Endothelial cell of hepatic sinusoid (primary cell): ENCODE measurements around the gene PPP3CA.

Experiments used
- in situ Hi-C: cut with HindIII; loops from 2 replicates; pipeline ENCODE4 v1.10.0; 2017; ENCODE audit warnings: low sequenced_read_pairs

The PPP3CA gene

DNA sequence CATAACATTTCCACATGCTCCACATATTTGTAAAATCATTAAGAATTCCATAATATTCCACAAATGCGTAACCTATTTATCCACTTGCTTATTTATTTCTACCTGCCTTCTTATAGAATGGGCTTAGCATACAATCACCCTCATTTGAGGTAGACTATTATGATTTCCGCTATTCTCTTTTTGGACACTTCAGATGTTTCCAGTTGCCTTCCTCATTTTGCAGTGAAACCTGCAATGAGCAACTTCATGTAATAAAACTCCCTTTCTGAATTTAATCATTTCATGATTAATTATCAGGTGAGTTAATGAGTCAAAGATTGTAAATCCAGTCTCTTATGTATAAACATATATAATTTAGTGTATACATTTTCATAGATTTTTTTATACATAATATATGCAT lies 58.0 kb downstream of the PPP3CA start:
- in situ Hi-C loops = no loop called here

DNA sequence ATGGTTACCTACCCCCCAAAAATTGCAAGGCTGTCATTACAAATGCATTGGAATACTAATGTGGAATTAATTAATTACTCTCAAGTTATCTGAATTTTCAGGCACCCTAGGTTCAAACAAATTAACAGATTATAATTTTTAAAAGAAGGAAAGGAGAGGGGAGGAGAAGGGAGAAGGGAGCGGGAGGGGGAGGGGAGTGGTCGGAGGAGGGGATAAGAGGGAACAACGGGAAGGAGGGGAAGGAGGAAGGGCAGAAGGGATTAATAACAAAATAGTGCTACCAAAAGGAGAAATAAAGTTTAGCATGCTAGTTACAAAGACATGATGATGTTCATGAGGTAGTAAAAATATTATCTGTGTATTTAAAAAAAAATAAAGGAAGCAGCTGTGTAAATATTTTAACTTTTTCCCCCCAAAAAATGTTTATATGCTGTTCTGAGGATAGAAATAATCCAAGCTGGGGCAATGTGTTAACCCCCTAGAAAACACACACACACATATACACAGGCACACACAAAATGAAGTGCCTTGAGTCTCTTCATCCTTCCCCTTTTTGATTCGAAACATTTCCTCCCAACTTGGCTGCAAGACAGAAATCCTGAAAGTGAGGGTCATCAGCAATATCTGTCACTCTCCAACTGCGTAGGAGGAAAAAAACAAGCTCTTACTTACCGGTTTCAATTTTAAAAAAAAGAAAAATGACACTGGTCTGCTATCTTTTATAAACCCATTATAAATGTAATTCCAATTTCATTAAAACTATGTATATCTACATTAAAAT lies 58.8 kb downstream of the PPP3CA start:
- in situ Hi-C loops = no loop called here

DNA sequence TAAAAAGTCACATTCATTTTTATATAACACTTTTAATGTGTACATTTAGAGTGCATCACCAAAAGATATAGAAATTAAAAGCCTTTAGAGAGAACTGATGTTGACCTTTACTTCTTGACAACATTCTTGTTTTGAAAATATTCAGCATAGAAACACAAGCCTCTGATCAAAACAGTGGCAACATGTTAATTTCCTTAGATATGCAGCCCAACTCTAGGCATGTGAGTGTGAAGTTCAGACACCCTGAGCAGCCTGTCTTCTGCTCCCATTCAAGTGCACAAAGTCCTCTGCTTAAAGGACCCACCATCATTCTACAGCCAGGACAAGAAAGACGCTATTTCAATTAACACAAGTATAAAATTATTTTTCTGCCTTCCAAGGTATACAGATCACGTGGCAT lies 60.0 kb downstream of the PPP3CA start:
- in situ Hi-C loops = no loop called here

DNA sequence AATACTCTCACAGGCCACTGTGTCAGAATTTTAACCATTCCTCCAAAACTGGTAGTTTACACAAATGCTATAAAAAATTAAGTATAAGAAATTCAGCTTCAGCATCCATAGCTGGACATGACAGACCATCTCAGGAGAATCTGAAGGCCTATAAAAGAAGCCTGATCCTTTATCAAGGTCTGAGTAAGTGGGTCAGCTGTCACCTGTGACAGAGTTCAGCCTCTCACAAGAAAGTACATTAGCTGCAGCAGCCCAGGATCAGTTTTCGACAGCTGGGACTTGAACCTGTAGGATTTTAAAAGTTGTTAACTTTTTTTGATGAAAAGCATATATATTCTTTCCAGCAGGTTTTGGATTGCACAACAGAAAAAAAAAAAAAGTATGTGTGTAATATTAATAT lies 60.7 kb downstream of the PPP3CA start:
- in situ Hi-C loops = no loop called here

DNA sequence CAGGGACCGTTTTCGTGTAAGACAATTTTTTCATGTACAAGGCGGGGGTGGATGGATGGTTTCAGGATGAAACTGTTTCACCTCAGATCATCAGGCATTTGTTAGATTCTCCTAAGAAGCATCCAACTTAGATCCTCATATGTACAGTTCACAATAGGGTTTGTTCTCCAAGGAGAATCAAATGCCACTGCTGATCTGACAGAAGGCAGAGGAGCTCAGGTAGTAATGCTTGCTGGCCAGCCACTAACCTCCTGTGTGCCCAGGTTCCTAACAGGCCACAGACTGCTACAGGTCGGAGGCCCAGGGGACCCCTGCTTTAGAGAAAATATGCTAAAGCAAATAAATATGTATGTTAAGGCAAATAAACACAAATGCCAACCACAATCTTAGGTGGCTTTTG lies 61.3 kb downstream of the PPP3CA start:
- in situ Hi-C loops = no loop called here

DNA sequence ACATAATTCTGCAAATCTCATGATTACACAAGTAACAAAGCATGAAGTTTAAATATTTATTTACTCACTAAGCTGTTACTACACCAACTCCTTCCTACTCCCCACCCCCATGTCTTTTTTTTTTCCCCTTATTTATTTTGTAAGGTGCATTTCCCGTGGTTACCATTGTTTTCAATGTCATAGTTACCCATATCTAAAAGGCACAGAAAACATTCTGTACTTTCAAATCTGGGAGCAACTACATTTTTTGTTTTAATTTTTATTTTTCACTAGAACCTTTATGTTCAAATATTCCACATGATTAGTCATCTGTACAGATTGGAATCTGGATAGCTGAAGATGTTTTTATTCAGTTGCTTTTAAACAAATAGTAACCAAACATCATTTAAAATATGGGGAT lies 62.8 kb downstream of the PPP3CA start:
- in situ Hi-C loops = no loop called here

DNA sequence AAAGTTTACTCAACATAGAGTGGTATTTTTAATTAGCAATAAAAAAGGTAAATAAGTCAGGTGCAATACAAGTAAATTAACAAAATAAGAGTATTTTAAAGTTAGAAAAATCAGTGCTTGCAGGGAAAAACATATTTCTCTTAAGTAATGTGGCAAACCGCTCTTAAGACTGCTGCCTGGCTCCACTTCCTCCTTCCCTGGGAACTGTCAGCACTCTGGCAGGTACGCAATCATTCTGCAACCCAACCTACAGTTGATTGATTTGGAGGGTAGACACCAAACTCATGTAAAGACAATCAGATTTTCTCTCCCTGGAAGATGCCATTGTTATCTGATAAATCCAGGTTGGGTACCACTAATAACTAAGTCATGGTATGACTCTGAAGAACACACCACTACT lies 63.9 kb downstream of the PPP3CA start:
- in situ Hi-C loops = no loop called here

DNA sequence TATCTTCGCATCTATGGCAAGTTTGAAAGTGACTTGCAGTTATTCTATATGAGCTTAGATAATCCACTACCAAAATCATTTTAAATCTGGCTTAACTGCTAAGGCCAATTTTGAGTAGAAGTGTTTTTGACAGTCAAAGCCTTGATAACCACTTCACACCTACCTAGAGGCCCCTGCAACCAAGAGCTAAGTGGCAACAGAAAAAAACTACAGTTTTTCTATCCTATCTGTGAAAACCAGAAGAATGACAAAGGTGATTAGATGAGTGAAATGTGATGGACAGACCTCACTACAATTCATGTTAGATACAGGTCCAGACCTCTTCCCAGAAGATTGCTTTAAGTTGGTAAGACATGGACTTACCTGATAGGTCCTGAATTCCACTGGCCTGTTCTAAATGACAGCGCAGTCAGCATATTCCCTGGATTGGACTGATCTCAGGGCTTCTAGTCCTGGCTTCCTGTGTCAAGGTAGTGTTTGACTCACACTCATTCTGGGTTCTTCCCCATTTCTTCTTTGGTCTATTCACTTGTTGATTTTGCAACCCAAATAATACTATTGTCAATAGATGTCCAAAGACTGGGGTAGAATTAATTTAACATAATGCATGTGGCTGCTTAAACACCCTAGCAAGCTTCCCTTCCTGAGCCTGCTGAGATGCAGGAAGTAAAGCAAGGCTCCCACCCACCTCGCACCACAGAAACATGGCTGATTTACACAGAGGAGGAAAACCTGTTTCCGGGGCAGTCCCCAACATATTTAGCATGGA lies 65.1 kb downstream of the PPP3CA start:
- in situ Hi-C loops = no loop called here

DNA sequence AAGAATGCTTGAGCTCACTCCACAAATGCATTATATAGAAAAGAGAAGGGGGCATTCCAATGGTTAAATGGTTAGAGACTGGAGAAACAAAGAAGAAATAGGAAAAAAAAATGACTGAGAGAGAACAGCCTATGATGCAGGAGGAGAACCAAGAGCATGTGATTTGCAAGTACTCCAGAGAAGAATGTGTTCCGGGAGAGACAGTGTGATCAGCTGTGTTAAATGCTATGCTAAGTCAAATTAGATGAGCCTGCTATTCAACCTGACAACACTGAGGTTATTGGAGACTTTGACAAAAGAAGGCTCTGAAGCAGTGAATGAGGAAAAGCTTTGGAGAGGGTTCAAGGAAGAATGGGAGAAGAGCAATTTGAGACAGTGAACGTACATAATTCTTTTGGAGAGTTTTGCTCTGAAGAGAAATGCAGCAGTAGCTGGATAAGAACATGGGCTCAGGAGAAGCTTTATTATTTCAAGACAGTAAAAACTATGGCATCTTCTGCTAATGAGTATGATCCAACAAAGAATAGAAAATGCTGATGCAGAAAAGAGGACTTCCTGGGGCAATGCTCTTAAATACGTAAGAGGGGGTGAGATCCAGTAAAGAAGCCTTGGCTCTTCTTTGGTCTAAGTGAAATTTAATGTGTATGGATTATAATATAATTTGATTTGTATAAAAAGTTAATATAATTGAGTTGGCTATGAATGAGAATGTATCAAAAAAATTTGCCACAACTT lies 66.3 kb downstream of the PPP3CA start:
- in situ Hi-C loops = no loop called here

DNA sequence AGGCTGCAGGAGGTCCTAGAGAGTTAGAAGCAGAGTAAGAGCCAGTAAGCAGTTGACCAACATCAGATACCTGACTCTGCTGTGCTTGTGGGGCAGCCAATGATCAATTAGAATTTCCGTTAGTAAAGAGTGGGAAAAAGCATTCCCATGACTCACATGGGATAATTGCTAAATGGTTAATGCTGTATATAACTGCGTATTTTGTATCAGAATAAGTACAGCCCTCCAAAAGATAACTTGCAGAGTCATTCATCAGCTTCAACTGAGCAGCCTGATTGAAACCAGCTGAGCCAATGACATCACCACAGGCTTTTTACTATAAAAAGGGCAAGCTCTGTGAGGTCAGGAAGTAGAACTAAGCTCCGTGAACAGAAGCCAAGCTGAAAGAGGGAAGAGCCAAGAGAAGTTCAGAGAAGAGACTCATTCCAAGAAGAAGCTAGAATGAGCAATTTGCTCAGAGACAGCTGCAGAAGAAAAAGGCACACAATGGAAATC lies 67.9 kb downstream of the PPP3CA start:
- in situ Hi-C loops = loop anchor here (5.0 kb wide), 1 partner anchor 63 kb away; no protein-coding TSS in a partner anchor

DNA sequence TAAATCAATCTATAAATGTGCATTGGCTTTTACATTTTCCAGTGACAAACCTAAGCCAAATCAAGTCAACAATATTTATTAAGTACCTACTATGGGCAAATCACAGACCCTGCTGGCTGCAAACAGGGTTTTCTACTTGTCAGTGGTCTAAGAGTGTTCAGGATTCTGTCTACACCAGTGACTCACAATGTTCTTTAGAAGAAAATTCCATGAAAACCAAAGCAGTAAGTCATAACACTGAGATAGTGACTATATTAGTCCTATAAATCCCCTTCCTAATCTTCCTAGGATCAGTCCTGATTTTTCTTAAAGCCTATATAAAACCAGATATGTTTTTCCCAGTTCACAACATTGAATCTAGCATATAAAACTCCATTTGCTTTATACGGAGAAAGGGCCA lies 69.7 kb downstream of the PPP3CA start:
- in situ Hi-C loops = loop anchor here (5.0 kb wide), 1 partner anchor 65 kb away; no protein-coding TSS in a partner anchor

DNA sequence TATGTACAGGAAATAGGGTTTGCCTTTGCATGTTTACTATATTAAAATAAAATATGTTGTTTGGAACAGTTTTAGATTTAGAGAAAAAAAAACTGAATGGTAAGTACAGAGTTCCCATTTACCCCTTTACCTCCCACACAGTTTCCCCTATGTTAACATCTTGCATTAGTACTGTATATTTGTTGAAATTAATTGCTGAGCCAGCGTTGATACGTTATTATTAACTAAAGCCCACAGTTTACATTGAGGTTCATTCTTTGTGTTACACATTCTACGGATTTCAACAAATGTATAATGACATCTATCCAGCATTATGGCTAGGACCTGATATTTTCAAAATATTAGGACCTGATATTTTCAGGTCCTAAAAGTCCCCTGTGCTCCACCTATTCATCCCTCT lies 70.7 kb downstream of the PPP3CA start:
- in situ Hi-C loops = loop anchor here (5.0 kb wide), 1 partner anchor 66 kb away; no protein-coding TSS in a partner anchor

DNA sequence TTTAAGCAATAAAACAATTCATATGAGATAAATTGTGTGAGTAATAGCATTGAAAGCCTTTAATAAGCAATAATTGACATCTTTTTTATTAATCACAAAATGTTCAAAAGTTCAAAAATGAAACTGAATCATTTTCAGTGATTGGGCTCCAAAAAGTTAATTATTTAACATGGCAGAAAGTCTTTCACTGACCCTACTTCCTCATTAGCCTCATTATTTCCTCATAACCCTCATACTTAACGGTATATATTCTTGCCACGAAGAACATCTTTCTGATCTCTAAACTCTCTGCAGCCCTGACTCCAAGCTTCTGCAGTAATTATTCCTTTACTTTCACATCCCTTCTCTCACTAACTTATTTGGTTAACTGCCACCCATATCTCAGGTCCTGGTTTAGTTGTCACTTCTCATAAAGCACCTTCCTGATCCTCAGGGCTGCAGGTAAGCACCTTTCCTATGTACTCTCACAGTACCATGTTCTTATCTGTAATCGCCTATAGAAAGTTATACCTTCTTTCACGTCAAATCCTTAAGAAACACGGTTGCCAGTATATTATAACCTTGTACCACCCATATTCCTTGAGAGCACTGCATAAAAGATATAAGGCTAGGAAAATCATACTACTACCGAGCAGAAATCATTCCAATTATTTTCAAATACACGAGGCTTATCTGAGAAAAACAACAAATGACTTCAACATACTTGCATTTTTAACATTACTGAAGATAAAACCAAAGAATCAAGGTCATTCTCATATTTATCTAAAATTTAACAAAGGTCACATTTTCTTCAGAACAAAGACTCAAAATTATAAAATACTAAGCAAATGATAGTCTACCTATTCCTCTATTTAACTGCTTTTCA lies 72.2 kb downstream of the PPP3CA start:
- in situ Hi-C loops = loop anchor here (5.0 kb wide), 2 partner anchors 53 to 67 kb away; no protein-coding TSS in a partner anchor

DNA sequence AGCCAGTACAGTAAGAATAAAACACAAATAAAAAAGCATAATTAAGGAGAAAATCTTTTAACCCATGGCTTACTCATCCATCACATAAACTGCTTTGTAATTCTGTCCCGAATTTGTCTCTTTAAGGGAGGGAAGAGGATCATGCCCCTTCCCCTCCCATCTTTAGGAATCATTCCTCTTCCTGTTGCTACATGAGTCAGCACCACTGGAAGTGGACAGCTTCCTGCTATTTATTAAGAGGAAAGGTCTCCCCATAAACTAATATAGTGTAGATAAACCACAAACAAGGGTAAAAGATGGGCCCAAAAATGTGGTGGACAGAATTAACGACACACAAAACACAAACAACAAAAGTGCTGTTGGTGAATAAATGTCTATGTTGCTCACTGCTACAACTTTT lies 75.8 kb downstream of the PPP3CA start:
- in situ Hi-C loops = loop anchor here (5.0 kb wide), 1 partner anchor 49 kb away; no protein-coding TSS in a partner anchor

DNA sequence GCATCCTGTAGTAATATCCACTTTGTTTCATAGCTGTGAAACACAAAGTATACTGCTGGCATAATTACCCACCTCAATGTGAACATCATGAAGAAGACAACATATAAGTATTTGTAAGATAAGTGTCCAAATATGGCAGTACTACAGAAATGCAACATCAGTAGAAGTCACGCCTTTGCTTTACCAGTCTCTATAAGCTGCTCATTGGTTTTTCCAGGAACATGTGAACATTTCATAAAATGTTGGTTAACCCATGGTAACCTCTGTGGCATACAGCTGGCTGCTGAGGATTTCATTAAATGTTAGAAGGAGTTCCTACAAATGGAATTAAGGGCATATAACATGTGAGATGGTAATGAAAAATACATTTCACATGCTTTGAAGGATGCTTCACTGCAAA lies 77.6 kb downstream of the PPP3CA start:
- in situ Hi-C loops = loop anchor here (5.0 kb wide), 1 partner anchor 47 kb away; no protein-coding TSS in a partner anchor

DNA sequence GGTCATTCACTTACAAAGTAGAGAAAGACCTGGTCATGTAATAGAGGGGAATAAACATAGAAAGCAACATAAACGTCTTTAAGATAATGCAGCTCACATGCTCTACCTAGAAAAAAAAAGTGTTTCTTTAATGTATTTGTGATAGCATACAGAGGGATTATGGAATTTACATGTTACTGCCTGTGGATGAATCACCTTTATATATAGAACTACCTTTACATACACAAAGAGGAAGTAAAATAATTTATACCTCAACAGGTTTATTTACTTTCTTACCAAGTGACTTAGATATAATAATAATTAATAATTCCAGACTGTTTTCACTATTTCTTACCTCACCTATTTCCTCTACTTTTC lies 81.5 kb downstream of the PPP3CA start:
- in situ Hi-C loops = no loop called here

DNA sequence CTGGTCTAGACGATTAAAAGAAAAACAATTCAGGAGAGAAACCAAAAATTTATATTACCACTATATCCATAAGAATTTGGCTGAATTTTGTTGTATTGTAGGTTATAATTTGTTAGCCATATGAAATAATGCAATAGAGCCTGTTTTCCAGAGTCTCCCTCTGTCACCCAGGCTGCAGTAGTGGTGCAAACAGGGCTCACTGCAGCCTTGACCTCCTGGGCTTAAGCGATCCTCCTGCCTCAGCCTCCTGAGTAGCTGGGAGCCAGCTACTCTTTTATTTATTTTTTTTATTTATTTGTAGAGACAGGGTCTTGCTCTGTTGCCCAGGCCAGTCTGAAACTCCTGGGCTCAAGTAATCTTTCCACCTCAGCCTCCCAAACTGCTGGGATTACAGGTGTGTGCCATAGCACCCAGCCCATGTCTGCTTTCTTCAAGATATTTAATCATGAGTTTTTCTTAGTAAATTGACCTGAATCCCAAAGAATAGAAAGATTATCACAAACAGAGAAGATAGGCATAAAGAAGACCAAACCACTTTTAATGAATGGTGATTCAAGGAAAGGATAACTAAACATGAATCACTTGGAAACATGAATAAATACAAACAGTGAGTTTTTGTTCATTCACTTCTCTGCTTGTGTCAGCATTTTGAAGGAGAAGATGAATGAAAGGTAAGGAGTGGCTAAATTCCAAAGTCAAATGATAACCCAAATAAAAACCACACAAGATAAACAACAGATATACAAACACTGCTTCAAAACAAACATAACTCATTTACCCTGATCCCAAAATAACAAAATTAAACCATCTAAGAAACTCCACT lies 82.1 kb downstream of the PPP3CA start:
- in situ Hi-C loops = no loop called here

DNA sequence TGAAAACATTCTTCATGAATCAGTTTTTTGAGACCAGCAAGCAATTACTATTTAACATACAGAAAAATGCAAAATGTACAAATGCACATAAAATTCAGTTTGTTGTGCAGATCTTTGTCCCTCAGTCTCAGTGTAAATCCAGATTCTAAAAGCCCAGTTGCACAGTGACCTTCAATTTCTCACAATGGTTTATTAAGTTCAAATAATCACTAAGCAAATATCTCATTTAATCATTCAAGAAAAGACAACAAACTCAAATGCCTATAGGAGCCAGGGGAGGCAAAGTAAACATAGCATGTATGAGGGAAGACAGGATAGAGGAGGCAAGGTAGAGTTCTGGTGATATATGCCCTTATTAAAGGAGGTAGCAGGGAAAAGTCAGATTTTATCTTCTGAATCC lies 82.8 kb downstream of the PPP3CA start:
- in situ Hi-C loops = no loop called here

DNA sequence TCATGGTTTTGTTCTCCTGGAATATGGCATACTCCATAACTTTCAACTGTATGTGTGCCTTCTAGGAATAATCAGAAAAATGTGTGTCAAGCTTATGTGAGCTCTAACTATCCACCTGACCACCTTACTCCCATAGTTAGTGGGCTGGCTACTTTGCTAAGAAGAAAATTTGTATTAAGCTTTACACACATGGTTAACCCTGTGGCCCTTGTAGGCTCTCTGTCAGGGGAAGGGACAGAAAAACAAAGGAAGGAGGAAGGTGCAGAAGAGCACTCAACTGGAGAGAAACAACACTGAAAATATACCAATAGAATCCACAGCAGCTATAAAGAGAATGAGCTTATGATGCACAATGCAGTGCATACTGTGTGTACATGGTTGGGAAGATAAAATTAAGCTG lies 84.6 kb downstream of the PPP3CA start:
- in situ Hi-C loops = no loop called here
